ENCODE results near the gene UNKL.

UNKL gene

GRCh38 chr16:1349951-1350350, 64.6 kb downstream of the UNKL start:
- no peak for DNase-seq

GRCh38 chr16:1349351-1349750, 65.2 kb downstream of the UNKL start:
- no peak for DNase-seq

DNA sequence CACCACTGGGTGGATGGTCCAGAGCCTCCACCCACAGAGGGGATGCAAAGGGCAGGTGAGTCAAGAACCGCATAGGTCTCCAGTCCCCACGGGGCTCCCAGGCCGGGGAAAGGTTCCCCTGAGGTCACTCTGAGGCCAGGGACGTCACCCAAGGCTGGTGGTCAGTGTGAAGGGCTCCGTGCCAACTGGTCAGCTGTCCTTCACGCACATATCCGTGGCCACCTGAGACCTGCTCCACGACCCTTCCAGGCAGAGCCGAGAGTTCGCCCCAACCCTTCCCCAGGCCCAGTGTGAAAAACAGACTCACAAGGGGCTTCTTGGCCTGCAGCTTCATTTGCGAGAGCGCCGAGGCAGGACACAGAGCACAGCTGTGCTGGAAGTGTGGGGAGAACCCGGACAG, 65.6 kb downstream of the UNKL start:
- DNase-seq = no peak

DNA sequence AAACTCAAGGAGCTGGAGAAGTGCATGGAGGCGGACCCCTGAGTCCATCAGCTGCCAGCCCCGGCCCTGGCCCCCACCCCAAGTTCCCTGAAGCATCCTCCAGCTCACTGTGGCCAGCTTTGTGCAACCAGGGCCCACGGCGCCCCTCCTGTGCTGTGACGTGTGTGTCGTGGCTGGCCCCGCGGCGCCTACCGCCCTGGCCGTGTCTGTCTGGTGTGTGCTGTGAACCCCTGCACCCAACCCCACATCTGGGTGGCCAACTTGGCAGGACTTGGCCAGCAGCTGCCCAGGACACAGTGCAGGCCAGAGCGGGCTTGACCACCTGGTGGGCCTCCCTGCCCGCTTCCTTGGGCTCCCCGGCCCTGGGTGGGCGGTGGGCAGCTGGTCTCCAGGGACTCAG, 66.1 kb downstream of the UNKL start:
- DNase-seq = no peak

GRCh38 chr16:1347962-1348361, 66.5 kb downstream of the UNKL start:
- no peak for DNase-seq

- DNase-seq = no peak
Observed at GRCh38 chr16:1347286-1347855, 67.1 kb downstream of the UNKL start.

- no peak for DNase-seq
Observed at GRCh38 chr16:1346422-1347285, 67.8 kb downstream of the UNKL start.

GRCh38 chr16:1345651-1346421, 68.7 kb downstream of the UNKL start:
- DNase-seq = no peak

DNA sequence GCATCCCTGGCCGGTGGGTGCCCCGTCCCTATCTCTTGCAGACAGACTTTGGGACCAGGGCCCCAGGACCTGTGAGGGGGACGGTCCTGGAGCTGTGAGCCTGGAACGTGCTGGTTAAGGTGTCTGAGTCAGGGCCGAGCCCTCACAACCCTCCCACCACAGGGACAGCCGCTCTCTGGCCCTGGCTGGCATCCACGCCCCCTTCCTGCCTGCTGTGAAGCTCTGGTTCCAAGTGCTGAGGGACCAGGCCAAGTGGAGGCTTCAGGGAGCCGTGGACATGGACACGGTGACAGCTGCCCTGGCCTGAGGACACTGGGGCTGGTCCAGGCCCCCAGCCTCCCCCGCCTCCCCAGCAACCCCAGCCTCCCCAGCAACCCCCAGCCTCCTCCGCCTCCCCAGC, 69.4 kb downstream of the UNKL start:
- DNase-seq = no peak

DNA sequence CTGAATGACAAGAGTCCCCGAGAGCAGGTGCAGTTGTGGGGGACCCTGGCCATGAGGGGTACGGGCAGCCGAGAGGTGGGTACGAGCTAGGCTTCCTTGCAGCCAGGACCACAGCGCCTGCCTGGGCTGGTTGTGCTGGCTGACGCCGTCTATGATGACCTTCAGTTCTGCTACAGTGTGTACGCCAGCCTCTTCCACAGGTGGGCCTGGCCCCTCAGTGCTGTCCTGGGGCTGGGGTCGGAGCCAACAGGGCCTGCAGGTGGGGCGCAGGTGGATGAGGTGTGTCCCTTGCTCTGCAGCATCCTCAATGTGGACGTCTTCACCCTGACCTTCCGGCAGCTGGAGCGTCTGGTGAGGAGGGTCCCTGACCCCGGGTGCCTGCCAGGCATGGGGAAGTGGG, 70.0 kb downstream of the UNKL start:
- no peak for DNase-seq

- DNase-seq = no peak
Observed at GRCh38 chr16:1343428-1344242, 70.9 kb downstream of the UNKL start.

GRCh38 chr16:1342526-1343427, 71.7 kb downstream of the UNKL start:
- peak; percentile 80 for DNase-seq

- no peak for DNase-seq
Observed at GRCh38 chr16:1341495-1342420, 72.7 kb downstream of the UNKL start.

DNA sequence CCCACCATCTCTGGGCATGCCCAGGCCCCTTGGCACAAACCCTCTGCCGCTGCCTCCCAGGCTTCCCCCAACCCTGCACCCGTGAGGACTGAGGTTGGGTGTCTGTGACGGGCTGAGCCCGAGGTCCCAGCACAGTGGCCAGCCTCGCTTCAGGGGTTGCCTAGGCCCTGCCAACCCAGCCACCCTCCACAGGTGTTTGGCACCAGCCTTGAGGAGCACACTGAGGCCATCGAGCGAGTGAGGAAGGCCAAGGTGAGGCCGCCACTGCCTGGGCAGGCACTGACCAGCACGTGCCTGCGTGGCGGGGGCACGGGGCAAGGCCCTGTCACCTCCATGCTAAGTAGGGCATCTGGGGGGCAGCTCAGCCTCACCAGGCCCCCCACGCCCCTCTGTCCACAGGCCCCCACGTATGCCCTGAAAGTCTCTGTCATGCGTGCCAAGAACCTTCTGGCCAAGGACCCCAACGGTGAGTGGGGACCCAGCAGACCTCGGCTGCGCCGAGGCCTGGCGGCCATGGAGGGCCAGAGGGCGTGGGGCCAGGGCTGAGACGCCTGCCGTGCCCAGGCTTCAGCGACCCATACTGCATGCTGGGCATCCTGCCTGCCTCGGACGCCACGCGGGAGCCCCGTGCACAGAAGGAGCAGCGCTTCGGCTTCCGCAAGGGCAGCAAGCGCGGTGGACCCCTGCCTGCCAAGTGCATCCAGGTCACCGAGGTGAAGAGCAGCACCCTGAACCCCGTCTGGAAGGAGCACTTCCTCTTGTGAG, 73.6 kb downstream of the UNKL start:
- DNase-seq = no peak

GRCh38 chr16:1338855-1339675, 75.4 kb downstream of the UNKL start:
- DNase-seq = no peak

DNA sequence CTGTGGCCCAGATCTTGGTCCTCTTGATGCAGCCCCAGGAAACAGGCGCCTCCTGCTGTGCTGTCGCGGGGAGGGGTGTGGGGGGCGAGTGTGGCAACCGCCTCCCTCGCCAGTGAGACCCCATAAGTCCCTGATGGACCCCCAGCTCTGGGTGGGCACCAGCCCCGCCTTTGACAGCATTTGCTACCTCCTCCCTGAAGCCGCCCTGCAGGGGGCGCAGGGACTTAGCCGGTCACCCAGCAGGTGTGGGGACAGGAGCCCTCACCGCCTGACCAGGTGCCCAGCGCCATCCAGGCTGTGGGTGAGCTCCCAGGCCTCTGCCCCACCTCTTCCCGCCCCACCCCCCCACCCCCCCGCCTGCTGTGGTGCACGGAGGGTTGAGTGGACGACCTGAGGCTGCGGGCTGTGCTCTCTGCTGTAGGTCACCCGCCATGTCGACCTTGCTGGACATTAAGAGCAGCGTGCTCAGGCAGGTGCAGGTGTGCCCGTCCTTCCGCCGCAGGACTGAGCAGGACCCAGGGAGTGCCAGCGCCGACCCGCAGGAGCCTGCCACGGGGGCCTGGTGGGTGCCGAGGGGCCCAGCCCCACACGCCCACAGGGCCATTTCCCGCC, 76.3 kb downstream of the UNKL start:
- no peak for DNase-seq

GRCh38 chr16:1337486-1337885, 77.0 kb downstream of the UNKL start:
- no peak for DNase-seq

DNA sequence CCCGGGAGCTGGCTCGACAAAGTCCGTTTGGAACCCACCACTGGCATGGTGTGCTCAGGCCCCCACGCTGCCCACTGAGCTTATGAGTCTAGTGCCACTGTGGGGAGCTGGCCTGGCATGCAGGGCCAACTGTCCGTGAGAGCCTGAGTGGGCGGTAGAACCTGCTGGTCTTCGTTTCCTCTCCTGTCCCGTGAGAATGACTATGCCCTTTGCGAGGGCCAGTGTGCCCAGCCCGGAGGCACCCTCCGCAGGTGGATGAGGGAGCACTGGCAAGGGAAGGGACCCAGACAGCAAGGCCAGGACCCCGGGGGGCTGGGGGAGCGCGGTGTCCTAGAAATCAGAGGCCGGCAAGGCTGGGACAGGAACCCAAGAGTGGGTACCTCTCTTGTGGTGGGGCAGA, 77.9 kb downstream of the UNKL start:
- DNase-seq = no peak
